Right kidney (tissue), 9 donors: ENCODE measurements around the gene COQ2.
"Not testable (repeated sequence)": the region's sequence is repeated elsewhere in the genome, so short reads cannot be mapped to it uniquely, and the experiment has no call there.

Source experiments
- DNase-seq: peaks from one replicate; pipeline ENCODE4 v3.0.0-alpha.2; 2016
- long read RNA-seq, 8 donors: transcript quantifications; one replicate each; lab custom pipeline, GENCODE V29; 2026

The COQ2 gene, protein sequence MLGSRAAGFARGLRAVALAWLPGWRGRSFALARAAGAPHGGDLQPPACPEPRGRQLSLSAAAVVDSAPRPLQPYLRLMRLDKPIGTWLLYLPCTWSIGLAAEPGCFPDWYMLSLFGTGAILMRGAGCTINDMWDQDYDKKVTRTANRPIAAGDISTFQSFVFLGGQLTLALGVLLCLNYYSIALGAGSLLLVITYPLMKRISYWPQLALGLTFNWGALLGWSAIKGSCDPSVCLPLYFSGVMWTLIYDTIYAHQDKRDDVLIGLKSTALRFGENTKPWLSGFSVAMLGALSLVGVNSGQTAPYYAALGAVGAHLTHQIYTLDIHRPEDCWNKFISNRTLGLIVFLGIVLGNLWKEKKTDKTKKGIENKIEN
- long read RNA-seq, donor 1, transcript COQ2-206 (7 exons, 1,641 nt), result major isoform, 5 of 5 reads
- long read RNA-seq, donor 1, partial matches to known transcripts, result 0 of 5 reads
- long read RNA-seq, donor 1, other reads (novel, unspliced or antisense), result 0 of 5 reads
- long read RNA-seq, donor 2, transcript COQ2-206 (7 exons, 1,641 nt), result major isoform, 6 of 6 reads
- long read RNA-seq, donor 2, partial matches to known transcripts, result 0 of 6 reads
- long read RNA-seq, donor 2, other reads (novel, unspliced or antisense), result 0 of 6 reads
- long read RNA-seq, donor 3, partial matches to known transcripts, result 0 of 2 reads
- long read RNA-seq, donor 3, other reads (novel, unspliced or antisense), result 0 of 2 reads
- long read RNA-seq, donor 4, transcript COQ2-206 (7 exons, 1,641 nt), result major isoform, 5 of 13 reads
- long read RNA-seq, donor 4, partial matches to known transcripts, result 8 of 13 reads
- long read RNA-seq, donor 4, other reads (novel, unspliced or antisense), result 0 of 13 reads
- long read RNA-seq, donor 5, partial matches to known transcripts, result 6 of 10 reads
- long read RNA-seq, donor 5, other reads (novel, unspliced or antisense), result 0 of 10 reads
- long read RNA-seq, donor 6, partial matches to known transcripts, result 0 of 2 reads
- long read RNA-seq, donor 6, other reads (novel, unspliced or antisense), result 0 of 2 reads
- long read RNA-seq, donor 7, transcript COQ2-206 (7 exons, 1,641 nt), result major isoform, 11 of 11 reads
- long read RNA-seq, donor 7, partial matches to known transcripts, result 0 of 11 reads
- long read RNA-seq, donor 7, other reads (novel, unspliced or antisense), result 0 of 11 reads
- long read RNA-seq, donor 8, partial matches to known transcripts, result 0 of 4 reads
- long read RNA-seq, donor 8, other reads (novel, unspliced or antisense), result 0 of 4 reads

DNA sequence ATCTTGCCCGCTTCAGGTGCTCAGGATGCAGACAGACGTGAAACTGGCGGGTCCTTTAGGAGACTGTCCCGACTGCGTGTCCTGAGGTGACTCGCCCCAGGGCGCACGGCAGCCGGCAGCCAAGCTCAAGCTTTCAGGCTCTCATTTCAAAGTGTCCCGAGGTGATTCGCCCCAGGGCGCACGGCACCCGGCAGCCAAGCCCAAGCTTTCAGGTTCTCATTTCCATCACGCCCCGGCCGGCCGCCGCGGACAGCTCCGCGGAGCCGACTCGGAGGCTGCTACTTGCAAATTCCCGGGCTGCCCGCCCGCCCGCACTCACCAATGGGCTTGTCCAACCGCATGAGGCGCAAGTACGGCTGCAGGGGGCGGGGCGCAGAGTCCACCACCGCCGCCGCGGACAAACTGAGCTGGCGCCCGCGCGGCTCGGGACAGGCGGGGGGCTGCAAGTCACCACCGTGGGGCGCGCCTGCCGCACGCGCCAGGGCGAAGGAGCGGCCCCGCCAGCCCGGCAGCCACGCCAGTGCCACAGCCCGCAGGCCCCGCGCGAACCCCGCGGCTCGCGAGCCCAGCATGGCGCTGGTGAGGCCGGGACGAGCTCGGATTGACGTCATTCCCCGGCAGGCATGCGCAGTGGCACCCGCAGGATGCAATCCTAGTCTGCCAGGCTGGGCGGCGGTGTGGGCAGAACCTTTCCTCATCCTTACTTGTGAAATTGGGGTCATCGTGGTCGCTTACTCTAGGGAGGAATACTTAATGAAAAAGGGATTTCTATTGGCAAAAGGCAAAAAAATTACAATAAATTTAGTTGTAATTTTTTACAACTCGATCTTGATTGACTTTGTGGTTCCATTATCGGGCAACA, at the start of gene COQ2:
Gene COQ2, minus strand, starts transcription at position 606 of the 862 bp plus-strand sequence. Its CDS starts 34 bp downstream, at position 572.
- peak; percentile 93 for DNase-seq

DNA sequence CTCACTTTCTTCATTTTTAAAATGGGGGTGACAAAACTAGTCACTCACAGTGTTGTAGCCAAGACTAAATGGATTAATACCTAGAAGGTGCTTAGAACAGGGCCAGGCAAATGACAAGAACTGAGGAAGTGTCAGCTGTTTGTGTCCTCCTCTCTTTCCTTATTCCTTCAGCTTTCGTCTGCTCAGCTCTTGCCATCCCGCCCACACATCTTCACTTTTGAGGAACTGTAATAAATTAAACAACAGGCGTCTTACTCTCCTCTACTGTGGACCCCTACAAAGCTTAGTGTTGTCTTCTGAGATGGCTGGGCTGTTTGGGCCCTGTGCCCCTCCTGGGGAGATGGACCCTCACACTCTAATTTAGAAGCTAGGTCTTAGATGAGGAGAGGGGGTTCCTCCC, 47.4 kb upstream of the COQ2 start:
- DNase-seq, result no peak

DNA sequence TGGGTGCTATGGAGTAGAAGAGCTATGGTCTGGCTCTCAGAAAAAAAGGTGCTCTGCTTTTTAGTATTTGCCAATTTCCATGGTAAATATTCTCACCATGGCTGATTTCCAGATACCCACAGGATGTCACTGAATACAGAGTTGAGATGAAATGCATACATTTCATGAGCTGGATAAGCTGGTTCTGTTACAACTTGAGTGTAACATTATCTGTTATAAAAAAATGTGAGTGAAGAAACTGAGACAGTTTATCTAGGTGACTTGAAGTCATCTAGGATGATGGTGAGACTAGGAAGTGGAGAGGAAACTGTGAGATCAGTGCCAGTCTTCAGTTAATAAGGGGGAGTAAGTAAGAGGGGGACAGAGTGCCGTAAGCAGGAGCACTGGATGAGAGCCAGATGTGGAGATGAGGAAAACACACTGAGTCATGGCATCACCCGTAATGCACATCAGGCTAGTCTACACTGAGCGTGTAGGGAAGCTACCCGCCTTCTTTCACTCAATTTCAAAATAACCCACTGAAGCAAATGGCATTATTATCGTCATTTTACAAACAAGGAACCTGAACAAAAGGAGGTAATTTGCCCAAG, 45.0 kb upstream of the COQ2 start:
- no peak for DNase-seq

DNA sequence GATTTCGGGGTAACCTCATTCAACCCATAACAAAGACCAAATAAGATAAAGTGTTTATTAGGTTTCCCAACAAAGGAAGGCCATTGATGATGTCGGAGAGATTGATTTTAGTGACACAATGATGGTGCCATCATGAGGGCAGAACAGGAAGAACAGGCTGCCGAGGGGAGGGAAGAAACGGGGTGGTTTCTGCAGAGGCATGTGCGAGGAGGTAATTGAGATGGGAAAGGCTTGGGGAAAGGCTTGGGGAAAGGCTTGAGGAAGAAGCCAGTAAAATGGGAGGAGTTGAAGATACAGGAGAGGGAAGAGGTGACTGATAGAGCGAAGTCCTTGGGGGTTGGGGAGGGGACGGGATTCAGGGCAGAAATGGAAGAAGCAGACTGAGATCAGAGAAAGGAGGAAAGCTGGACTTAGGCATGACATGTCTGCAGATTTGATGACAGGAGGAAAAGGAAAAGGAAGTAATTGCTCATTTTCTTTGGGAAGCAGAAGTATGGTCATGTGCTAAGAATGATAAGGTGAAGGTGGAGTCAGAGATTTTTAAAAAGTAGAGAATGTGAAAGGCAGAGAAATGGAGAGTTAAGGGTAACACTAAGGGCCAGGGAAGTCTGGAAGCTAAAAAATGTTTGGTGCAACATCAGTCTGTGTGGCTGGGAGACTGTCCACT, 44.1 kb upstream of the COQ2 start:
- no peak for DNase-seq

DNA sequence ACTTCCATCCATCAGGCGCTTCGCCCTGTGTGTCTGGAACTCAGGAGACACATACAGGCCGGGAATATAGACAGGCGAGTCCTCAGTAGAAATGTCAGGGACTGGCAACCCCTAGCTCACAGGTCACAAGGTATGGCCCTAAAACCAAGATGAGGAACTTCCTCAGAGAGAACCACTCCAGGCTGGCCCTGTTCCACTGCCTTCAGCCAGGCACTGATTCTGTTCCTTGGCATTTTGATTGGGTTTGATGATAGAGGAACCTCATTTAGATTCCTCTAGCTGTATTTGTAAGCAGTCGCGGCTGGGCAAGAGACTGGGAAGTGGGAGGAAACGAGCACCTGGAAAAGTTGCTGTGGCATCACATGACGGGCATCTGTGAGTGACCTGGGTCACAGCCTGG, 41.9 kb upstream of the COQ2 start:
- no peak for DNase-seq

DNA sequence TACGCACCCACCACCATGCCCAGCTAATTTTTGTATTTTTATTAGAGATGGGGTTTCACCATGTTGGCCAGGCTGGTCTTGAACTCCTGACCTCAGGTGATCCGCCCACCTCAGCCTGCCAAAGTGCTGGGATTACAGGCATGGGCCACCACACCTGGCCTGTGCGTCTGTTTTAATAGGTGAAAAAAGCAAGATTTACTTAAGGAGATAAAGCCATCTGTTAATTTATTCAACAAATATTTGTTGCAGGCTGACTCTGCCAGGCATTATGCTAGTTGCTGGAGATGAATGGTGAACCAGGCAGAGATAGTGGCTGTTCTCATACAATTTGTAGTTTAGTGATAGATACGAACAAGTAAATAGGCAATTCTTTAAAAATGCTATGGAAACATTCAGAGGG, 40.7 kb upstream of the COQ2 start:
- DNase-seq, result not testable (repeated sequence)

DNA sequence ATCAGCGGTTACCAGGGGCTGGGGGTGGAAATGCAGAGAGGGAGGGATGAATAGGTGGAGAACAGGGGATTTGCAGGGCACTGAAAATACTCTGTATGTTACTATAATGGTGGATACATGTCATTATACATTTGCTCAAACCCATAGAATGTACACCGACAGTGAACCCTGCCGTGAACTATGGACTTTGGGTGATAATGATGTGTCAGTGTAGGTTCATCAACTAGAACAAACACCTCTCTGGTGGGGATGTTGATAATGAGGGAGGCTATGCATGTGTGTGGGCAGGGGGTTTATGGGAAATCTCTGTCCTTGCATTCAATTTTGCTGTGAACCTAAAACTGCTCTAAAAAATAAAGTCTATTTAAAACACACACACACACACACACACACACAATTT, 38.5 kb upstream of the COQ2 start:
- DNase-seq, result no peak

DNA sequence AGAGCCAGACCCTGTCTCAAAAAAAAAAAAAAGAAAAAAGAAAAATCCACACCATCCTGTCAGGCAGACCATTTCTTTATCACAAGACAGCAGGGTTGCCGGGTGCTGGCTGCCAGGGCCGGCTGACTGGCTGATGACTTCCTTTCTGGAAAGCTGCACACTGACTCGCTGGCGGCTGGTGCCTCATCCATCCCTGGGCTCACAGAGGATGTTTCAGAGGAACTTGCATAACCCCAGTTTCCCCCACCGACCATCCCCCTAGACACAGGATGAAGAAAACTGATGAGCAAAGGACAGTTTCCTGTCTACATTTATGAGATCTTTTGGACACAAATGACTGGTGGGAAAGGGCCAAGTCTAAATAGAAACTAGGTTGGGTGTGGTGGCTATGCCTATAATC, 36.0 kb upstream of the COQ2 start:
- DNase-seq, result no peak

DNA sequence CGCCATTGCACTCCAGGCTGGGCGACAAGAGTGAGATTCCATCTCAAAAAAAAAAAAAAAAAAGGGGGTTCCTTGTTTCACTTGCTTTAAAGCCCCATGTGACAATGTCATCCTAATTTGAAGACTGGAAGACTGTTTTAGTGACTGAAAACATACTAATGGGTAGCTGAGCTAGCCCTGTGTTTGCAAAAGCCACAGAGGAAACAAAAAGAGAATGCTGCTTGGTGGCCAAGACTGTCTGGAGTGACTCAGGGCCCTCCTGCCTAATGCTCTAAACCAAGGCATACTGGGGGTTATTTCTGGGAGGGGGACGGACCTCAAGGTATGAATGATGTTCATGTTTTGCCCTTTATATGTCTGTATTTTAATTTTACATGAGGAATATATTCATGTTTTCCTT, 34.1 kb upstream of the COQ2 start:
- DNase-seq, result no peak

DNA sequence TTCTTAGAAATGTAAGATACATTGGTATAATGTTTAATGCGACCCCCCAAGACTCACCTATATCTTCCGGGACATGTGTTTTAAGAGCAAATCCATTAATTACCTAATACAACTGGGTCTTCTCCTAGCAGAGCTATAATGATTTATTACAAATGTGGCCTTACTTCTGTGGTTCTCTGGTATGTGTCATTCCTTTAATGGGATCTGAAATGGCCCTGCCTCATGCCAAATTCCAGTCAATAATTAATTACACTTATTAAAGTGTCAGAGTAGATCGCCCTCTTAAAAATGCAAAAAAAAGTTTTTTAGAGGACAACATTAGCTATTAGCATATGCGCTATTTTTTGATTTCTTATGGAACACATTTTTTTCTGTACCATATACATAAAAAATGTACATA, 33.1 kb upstream of the COQ2 start:
- no peak for DNase-seq

DNA sequence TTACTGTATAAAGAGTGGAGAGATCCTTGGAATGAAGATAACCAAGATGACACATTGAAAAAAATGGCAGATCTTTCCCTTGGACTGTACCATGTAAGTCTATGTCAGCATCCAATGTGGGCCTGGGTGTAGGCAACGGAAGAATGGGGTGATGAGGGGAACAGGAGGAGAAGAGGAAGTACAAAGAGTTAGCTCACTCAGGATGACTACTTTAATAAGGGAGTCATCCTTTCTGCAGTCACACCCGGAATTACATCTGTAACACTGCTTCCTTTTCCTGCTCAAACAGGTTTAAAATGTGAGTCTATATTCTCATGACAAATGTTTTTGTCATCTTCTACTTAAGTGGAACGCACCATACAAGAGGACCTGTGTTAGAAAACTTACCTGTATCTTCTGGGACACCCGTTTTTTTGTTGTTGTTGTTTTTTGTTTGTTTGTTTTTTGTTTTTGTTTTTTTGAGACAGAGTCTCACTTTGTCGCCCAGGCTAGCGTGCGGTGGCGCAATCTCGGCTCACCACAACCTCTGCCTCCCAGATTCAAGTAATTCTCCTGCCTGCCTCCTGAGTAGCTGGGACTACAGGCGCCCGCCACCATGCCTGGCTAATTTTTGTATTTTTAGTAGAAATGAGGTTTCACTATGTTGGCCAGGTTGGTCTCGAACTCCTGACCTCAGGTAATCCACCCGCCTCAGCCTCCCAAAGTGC, 32.0 kb upstream of the COQ2 start:
- no peak for DNase-seq

DNA sequence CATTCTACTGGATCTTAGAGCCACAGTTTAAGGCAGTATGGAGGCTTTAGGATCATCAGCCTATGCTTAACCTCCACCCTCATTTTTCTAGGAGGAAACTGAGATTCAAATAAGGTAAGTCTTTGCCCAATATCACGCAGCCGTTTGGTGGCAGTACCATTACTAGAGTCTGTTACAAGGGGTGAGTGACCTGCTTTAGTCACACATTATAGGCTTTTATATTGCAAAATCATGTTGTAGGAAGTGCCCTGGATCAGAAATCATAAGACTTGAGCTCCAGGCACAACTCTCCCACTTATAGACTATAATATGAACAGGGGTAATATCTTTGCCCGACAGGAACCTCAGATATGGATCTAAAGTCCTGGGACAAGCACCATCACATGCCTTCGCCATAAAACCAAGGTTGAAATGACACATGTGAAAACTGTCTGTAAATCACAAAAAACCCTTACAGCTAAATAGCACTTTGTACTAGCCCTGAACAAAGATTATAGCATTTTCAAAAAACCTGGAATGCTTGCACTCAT, 30.8 kb upstream of the COQ2 start:
- DNase-seq, result no peak

DNA sequence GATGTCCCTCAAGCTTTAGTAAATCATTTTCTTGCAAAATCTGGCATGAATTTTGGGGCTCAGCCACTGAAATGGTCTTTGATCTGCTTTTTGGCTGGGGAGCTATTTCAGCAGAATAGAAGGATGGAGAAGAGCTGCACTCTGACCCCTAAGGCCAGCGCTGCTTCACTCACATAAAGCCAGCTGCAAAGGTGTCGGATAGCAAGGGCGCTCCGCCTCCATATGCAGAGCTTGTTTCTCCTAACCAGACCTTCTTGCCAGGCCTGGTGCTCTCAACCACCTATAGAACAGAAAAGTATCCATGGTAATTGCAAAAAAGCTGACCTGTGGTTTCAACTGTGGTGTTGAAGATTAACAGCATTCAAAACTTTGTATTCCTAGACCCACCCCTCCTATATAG, 24.1 kb upstream of the COQ2 start:
- DNase-seq, result no peak

DNA sequence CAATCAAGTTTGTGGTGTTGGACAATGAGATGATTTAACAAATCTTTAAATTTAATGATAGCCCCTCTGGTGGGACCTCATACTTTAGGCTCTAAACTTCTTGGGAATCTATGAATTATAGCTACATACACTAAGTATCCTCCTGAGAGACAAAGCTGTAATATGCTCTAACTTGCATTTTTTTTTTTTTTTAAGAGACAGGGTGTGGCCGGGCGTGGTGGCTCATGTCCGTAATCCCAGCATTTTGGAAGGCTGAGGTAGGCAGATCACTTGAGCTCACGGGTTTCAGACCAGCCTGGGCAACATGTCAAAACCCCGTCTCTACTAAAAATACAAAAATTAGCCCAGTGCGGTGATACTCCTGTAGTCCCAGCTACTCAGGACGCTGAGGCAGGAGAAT, 23.3 kb upstream of the COQ2 start:
- DNase-seq, result no peak

DNA sequence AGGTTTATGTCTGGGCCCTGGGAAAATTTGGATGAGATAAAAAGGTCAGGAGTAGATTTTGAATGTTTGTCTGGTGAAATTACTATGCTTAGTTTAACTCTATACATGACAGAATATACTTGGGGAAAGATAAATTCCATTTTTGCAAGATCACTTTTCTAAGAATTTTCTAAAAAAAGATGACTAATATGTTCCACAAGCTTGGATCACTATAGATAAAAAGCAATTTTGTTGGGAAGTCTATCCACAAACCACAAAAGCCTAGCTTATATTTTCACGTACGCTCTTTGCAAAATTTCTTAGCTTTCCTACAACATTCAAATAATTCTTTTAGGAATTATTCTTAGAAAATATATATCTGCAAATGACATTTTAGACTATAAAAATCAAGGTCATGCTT, 20.6 kb upstream of the COQ2 start:
- DNase-seq, result no peak

DNA sequence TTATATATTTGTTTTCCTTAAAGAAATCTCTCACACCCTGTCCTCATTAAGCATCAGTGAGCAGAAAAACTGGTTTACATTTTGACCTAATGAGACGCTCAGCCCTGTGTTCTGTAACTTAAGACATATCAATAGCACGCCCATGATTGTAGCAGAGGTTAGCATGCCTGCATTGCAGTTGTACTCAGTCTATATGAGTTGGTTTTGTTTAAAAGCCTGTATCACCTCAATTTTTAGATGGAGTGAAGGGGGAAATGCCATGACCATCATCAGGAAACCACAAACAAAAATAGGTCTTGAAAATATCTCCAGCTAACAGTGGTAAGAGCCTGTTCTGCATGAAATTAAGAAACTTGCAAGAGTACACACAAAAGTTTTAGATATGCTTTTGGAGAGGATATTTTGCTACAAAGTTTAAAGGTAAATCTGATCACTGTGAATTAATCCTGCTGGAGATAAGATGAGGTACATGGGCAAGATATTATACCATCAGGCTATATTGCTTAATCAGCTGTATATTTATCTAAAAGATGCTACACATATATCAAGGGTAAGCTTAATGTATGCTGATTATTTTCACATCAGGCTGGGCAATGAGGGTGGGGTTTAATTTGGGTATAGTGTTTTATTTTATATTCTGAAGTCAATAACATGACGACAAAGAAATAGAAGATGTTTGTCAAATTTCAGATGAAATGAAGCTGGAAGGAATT, 13.1 kb upstream of the COQ2 start:
- no peak for DNase-seq

DNA sequence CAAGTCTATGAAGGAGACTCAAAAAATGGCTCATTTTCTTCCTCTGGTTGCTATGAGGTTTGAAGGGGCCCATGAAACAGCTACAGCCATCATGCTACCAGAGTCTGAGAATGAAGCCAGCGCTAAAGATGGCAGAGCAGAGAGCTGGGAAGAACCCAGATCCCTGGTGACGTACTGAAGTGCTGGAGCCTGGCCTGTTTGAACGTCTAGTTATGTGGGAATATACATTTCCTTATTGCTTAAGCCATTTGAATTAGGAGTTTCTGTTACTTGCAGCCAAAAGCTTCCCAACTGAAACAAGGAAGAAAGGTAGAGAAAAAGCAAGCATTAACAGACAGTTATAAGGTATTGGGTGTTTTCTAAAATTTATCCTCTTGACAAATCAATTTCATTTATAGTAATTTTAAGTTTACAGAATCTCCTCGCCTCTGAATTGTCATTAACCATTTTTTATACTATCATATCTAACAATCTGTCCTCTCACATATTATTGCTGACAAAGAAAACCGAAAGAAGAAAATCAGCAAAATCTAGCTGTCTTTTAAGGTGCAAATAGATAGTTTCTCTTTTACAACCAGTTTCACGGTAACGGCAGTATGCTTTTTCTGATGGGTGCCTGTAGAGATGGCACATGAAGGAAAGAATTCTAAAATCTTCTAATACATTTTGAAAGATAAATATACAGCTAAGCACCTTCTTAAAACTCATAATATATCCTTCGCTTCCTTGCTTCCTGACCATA, 8.9 kb upstream of the COQ2 start:
- no peak for DNase-seq

DNA sequence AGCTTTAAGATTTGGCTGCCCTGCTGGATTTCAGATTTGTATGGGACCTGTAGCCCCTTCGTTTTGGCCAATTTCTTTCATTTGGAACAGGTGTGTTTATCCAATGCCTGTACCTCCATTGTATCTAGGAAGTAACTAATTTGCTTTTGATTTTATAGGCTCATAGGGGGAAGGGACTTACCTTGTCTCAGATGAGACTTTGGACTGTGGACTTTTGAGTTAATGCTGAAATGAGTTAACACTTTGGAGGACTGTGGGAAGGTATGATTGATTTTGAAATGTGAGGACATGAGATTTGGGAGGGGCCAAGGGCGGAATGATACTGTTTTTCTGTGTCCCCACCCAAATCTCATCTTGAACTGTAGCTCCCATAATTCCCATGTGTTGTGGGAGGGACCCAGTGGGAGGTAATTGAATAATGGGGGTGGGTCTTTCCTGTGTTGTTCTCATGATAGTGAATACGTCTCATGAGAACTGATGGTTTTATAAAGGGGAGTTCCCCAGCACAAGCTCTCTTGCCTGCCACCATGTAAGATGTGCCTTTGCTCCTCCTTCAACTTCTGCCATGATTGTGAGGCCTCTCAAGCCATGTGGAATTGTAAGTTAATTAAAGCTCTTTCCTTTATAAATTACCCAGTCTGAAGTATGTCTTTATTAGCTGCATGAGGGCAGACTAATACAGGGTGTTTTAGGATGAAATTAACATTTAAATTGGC, 5.6 kb upstream of the COQ2 start:
- DNase-seq, result not testable (repeated sequence)
